ENCODE results near the gene NCKIPSD. TPM values are rescaled to one million over a fixed set of nuclear protein-coding genes. Genes with fewer than 3 reads are reported as not detected.

NCKIPSD gene
- total RNA-seq, 1 donor from 2014 or later, result 26.3 TPM

DNA sequence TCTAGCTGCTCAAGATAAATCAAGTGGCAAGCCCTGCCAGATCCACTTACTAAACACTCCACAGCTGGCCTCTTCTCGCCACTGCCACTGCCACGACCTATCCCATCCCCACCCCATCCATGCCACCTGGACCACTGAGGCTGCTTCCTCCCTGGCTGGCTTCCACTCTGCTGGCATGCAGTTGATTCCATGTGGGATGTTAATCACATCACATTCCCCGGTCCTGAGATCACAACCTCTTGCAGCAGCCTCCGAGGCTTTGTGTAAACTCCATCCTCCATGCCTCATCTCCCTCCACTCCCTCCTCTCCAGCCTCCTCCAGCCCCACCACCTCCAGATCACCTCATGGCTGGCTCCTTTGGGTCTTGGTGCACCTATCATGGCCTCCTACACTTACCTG is 7.7 kb downstream of the NCKIPSD start:
- peaks cover 4% of the 10 kb centered on the region for H3K4me1 Mint-ChIP-seq (ENCODE audit: unreplicated experiment)
- no peak overlapping the region for H3K27ac Mint-ChIP-seq (ENCODE audit: unreplicated experiment)
- DNase-seq (ENCODE audit: extremely low spot score, unreplicated experiment), result no peak
- peaks cover 36% of the 10 kb centered on the region for H3K36me3 Mint-ChIP-seq (ENCODE audit: unreplicated experiment)
- no peaks in the 10 kb centered on the region for H3K27me3 Mint-ChIP-seq (ENCODE audit: unreplicated experiment)
- TF ChIP-seq CTCF (IDR thresholded peaks at IDR 0.05), result no peak
- H3K4me3 Mint-ChIP-seq (ENCODE audit: unreplicated experiment), result no peak overlapping the region
- H3K9me3 Mint-ChIP-seq (ENCODE audit: unreplicated experiment), result no peaks in the 10 kb centered on the region

DNA sequence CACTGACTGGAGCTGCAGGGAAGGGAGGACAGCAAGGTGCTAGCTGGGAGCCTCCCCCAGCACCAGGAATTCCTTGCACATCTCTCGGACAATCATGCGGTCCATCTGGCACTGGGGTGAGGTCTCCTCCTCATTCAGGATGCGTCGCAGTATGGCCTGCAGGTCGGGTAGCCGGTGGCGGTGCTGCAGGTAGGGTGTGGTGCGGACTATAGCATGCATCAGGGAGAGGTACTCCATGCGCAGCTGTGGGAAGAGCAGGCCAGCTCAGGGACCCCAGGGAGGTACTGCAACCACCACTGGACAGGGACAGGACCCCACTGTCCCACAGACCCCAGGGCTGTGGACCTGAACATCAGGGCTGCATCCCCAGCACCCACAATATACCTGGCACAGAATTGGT is 11.2 kb downstream of the NCKIPSD start:
- H3K4me3 Mint-ChIP-seq (ENCODE audit: unreplicated experiment), result no peak overlapping the region
- peaks cover 18% of the 10 kb centered on the region for H3K36me3 Mint-ChIP-seq (ENCODE audit: unreplicated experiment)
- H3K9me3 Mint-ChIP-seq (ENCODE audit: unreplicated experiment), result no peaks in the 10 kb centered on the region

DNA sequence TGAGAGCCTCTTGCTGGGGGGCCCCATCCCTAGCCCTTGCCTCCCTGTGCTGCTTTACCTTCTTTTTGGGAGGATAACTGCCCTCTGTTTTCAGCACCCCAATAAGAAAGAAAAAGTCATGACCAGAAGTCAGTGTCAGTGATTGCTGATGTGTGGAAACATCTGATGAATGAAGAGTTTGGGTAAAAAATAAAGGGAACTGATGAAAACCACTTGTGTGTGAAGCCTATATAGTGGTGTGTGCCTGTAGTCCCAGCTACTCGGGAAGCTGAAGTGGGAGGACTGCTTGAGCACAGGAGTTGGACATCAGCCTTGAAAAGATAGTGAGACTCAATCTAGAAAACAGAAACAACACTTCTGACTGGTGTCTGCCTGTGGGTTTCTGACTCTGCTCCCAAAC is 13.2 kb downstream of the NCKIPSD start:
- TF ChIP-seq CTCF (IDR thresholded peaks at IDR 0.05), result no peak
- Mint-ChIP-seq H3K27me3 (ENCODE audit: unreplicated experiment) (no peaks in the 10 kb centered on the region), H3K4me3 (ENCODE audit: unreplicated experiment) (no peak overlapping the region), H3K9me3 (ENCODE audit: unreplicated experiment) (no peaks in the 10 kb centered on the region), H3K27ac (ENCODE audit: unreplicated experiment) (no peak overlapping the region), H3K36me3 (ENCODE audit: unreplicated experiment) (peaks cover 6% of the 10 kb centered on the region), H3K4me1 (ENCODE audit: unreplicated experiment) (no peaks in the 10 kb centered on the region)
- no peak for DNase-seq (ENCODE audit: extremely low spot score, unreplicated experiment)

More for the DNA sequence above, 11.2 kb downstream of the NCKIPSD start:
- DNase-seq (ENCODE audit: extremely low spot score, unreplicated experiment), result no peak
- H3K27me3 Mint-ChIP-seq (ENCODE audit: unreplicated experiment), result no peaks in the 10 kb centered on the region
- H3K27ac Mint-ChIP-seq (ENCODE audit: unreplicated experiment), result no peak overlapping the region
- H3K4me1 Mint-ChIP-seq (ENCODE audit: unreplicated experiment), result no peaks in the 10 kb centered on the region
- TF ChIP-seq CTCF (IDR thresholded peaks at IDR 0.05), result no peak

- Mint-ChIP-seq H3K4me1 (ENCODE audit: unreplicated experiment) (peaks cover 17% of the 10 kb centered on the region), H3K36me3 (ENCODE audit: unreplicated experiment) (no peaks in the 10 kb centered on the region), H3K9me3 (ENCODE audit: unreplicated experiment) (no peaks in the 10 kb centered on the region), H3K27ac (ENCODE audit: unreplicated experiment) (no peak overlapping the region), H3K27me3 (ENCODE audit: unreplicated experiment) (no peaks in the 10 kb centered on the region), H3K4me3 (ENCODE audit: unreplicated experiment) (no peak overlapping the region)
- no peak for DNase-seq (ENCODE audit: extremely low spot score, unreplicated experiment)
- TF ChIP-seq CTCF (IDR thresholded peaks at IDR 0.05), result no peak
Observed at GRCh38 chr3:48664929-48665328, 20.8 kb downstream of the NCKIPSD start.

- DNase-seq (ENCODE audit: extremely low spot score, unreplicated experiment), result no peak
- peak overlapping the region; percentile 89 for H3K4me3 Mint-ChIP-seq (ENCODE audit: unreplicated experiment)
- H3K9me3 Mint-ChIP-seq (ENCODE audit: unreplicated experiment), result no peaks in the 10 kb centered on the region
- no peaks in the 10 kb centered on the region for H3K36me3 Mint-ChIP-seq (ENCODE audit: unreplicated experiment)
- peak overlapping the region; percentile 98 for H3K27ac Mint-ChIP-seq (ENCODE audit: unreplicated experiment)
- peaks cover 17% of the 10 kb centered on the region for H3K4me1 Mint-ChIP-seq (ENCODE audit: unreplicated experiment)
- TF ChIP-seq CTCF (IDR thresholded peaks at IDR 0.05), result peak; percentile 25
- no peaks in the 10 kb centered on the region for H3K27me3 Mint-ChIP-seq (ENCODE audit: unreplicated experiment)
Observed at GRCh38 chr3:48664313-48664644, 21.4 kb downstream of the NCKIPSD start.

Measured in osteocyte (in vitro differentiated cells).